Activated naive CD4-positive, alpha-beta T cell treated with anti-CD3 and anti-CD28 coated beads, Interleukin-2, amount 50 U/mL, for 16 hours (primary cell): ENCODE data around the gene B4GALT2.
A peak's percentile ranks its signal among the peaks of the same experiment; 100 is the strongest.

ENCODE experiments used
- DNase-seq: peaks from one replicate; pipeline ENCODE4 v3.0.0-alpha.2; 2020

The B4GALT2 gene

GRCh38 chr1:43978551-43979260 is at the start of gene B4GALT2:
Gene B4GALT2, plus strand, starts transcription at chr1:43979210. Its CDS starts 1,951 bp downstream, at chr1:43981161.
- peak; percentile 48 for DNase-seq

GRCh38 chr1:43930168-43930948 is 48.7 kb upstream of the B4GALT2 start:
- DNase-seq, result peak; percentile 25

GRCh38 chr1:43930949-43931275 is 48.1 kb upstream of the B4GALT2 start:
- DNase-seq, result no peak

- no peak for DNase-seq
Observed at GRCh38 chr1:43931711-43932660, 47.0 kb upstream of the B4GALT2 start.

DNA sequence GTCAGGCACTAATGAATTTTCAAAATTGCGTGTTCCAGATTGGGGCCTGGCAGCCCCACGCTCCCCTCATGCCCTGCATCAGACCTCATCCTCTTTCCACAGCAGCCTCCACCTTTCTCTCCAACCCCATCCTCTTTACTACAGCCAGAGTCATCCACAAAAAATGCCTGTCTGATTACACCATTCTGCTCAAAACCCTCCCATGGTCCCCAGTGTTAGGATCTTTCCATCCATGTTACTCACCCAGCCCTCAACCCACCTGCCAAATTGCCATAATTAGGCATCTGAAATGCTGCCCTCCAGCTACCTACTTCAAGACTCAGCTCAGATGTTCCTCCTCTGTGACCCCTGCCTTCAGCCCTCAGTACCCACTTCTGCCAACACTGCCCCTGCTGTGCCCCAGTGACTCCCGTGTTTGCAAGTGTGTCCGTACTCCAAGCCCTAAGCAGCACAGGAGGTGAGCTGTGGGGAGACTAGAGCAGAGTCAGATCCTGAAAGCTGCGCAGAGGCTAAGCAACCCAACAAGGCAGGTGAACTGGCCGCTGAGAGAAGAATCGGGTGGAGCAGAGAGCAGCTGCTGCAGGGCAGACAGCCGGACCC is 46.1 kb upstream of the B4GALT2 start:
- DNase-seq, result no peak

- peak; percentile 21 for DNase-seq
Observed at GRCh38 chr1:43933386-43934100, 45.5 kb upstream of the B4GALT2 start, which contains the start of gene ARTN. Gene ARTN, plus strand, starts transcription at chr1:43933801. Its CDS starts 1,856 bp downstream, at chr1:43935657.

GRCh38 chr1:43934101-43934985 is 44.7 kb upstream of the B4GALT2 start:
- peak; percentile 62 for DNase-seq

GRCh38 chr1:43934986-43935324 is 44.1 kb upstream of the B4GALT2 start:
- no peak for DNase-seq

- no peak for DNase-seq
Observed at GRCh38 chr1:43935711-43936427, 43.1 kb upstream of the B4GALT2 start.

- no peak for DNase-seq
Observed at GRCh38 chr1:43936431-43937151, 42.4 kb upstream of the B4GALT2 start.

DNA sequence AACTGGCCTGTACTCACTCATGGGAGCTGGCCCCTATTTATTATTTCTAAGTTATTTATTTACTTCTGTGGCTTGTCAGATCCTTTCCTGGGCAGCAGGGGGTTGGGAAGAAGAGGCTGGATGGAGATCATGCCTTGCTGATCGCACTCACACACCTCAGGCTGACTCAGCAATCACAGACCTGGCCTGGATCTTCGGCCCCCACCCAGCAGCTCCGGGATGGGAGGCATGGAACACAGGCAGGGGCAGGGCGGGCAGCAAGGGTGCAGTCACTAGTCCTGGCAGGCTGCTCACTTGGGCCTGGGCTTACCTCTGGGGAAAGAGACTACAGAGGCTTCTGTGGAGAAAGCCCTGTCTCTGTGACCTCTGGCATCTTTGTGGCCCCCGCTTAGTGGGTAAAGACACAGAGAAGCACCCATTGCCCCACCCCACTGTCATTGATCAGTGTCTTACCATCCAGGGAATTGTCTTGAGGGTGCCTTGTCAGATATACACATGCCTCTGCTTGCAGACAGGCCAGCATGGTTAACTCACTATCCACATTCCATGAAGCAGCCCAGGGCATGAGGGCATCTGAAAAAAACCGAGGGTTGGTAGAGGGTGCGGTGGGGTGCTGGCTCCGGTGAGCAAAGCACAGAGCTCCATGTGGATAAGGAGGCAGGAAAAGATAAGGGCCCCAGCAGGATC is 41.7 kb upstream of the B4GALT2 start:
- DNase-seq, result no peak

DNA sequence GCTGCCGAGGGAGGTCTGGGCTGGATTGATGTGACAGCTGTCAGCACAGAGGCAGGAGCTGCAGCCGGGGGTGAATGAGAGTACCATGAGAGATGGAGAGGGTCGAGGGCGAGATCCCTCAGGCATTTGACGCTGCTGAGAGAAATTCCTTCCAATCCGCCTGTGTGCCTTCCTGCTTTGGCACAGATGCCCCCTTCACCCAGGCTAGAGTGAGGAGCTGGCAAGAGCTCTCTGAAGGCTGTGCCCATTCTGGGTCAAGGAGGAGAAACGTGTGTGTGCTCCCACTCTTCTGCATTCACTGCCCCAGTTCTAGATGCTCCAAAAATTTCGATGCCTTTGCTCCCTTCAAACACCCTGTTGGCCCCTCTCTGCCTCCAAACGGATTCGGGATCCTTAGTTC is 40.6 kb upstream of the B4GALT2 start:
- DNase-seq, result no peak

- DNase-seq, result no peak
Observed at GRCh38 chr1:43938892-43939587, 40.0 kb upstream of the B4GALT2 start.

DNA sequence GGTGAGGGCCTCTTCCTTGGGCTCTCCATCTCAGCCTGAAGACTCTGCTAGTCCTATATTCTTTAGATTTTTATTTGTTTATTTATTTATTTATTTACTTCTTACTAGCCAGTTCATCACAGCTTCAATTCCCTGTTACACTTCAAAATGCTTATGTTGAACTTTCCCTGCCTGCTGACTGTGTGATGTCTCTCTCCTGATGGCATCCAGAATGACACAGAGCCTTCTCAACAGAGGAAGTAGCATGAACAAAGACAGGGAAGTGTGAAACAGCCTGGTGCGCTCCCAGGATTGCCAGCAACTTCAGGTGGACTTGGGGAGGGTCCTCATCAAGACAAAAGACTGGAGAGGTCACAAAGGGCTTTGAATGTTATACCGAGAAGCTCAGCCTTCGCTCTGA is 36.6 kb upstream of the B4GALT2 start:
- DNase-seq, result no peak

DNA sequence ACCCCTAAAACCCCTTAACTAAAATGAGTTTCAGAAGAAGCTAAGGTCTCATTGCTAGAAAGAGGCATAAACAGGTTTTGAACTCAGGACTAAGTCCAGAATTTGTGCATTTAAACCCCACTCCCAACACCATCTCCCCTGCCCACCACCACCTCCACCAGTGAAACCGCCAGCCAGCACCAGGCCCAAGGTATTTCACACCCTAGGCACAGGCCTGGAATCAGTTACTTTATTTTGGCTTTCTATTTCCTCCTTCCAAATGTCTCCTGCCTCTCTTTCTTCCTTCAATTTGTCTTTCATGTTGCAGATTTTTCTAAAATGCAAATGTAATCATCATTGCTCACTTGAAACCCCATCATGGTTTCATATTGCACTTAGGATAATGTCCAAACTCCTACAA is 34.1 kb upstream of the B4GALT2 start:
- no peak for DNase-seq

DNA sequence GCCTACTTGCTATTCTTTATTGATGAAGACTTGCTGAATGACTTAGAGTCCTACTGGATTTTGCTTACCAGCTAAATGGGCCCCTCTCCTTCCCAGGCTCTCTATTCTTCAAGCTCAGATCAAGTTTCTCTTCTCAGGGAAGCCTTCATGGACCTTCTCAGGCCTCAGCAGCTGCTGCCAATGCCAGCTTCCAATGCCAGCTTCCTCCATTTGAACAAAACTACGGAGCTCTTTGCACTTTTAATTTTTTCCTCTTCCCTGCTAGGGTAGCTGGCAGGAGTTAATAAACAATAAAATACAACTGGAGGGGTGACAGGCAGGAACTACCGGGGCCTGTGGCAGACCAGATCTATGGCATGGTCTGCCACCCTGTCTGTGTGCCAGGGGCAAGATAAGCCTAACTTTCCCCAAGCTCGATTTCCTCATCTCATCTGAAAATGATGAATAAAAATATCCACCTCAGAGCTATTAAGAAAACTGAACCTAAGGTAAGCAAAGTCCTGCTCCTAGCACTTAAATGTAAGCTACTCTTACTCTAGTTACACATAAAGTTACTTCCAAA is 33.3 kb upstream of the B4GALT2 start:
- no peak for DNase-seq

DNA sequence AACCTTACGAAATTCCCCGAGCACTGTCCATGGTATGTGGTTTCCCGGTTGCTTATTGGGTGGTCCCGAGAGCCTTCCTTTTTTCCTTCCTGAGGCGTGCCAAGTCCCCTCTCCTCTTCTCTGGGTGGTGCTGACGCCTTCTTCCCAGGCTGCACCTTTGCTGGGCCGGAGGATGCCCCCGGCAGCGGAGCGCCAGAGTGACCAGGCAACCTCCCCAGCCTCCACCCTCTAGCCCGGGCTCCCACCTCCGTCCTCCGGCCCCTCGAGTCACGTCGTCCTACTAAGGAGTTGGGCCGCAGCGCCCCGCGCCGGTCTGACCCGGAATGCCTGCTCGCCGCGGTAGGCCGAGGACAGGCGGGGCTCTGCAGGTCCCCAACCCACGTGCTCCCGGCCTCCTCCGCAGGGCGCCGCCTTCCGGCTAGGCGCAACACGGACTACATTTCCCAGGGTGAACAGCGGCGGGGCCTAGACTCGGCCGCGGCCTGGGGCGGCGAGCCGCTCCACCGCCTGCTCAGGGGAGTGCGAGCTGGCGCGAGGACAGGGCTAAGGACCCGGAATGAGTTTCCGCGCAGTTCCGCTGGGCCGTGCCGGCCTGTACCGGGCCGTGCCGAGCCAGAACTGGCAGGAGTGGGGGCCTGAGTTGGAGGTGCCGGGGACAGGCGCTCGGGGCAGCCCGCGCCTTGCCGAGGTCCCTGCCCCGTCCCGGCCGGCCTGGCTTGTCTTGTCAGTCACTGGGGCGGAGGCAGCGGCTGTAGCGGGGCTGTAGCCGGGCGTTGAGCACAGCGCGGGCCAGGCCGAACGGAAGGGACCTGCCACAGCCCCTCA is 32.6 kb upstream of the B4GALT2 start, which contains the start of gene IPO13:
IPO13 (plus strand) TSS at position 715 of the 825 bp plus-strand sequence. CDS start 651 bp downstream, outside the sequence.
- peak; percentile 97 for DNase-seq
